HepG2 (cell line): ENCODE results near the gene DCTN2. TPM values are rescaled to one million over a fixed set of nuclear protein-coding genes. Genes with fewer than 3 reads are reported as not detected.

Experiments
- ATAC-seq: fragments of 200-7000 bp; cut with Tn5 transposase; 3 replicates; pipeline ENCODE4 v1.9.1; 2020; ENCODE audit warnings: mild to moderate bottlenecking, moderate library complexity
- BruUV-seq: library from RNA; stranded (reverse); fragments of 400-500 nt; replicated peaks from 2 replicates; lab custom pipeline; 2021; lab: Mats Ljungman, UMichigan
- CTCF ChIA-PET: fragments of 300-600 bp; formaldehyde crosslinking; extraction: SDS; loops from one replicate; lab custom pipeline; 2021; ENCODE audit warnings: low total read pairs, inconsistent platforms, low intra/inter-chr PET ratio; lab: Yijun Ruan, JAX
- POLR2A ChIA-PET: fragments of 350-600 bp; sonication (Branson Sonifier 250); formaldehyde crosslinking; loops from one replicate; lab custom pipeline; 2020; ENCODE audit warnings: antibody characterized with exemption, inconsistent platforms; lab: Yijun Ruan, JAX
- DNase-seq: peaks from one replicate; pipeline ENCODE4 v3.0.0-alpha.2; 2015; ENCODE audit warnings: low spot score
- FAIRE-seq: peaks from 3 replicates; lab custom pipeline; 2011; peaks lifted over from hg19 to GRCh38; lab: Jason Lieb, UNC
- H2AFZ ChIP-seq: one replicate; pipeline ENCODE4 v1.6.1; 2011; ENCODE audit warnings: low read length, inconsistent platforms
- H3K27ac ChIP-seq: fragments of 300-600 bp; 3 replicates; pipeline ENCODE4 v1.8.0; 2011; ENCODE audit warnings: mixed run types, mild to moderate bottlenecking, mixed read lengths, low read length, inconsistent platforms; ENCODE audit not compliant: insufficient read depth; ENCODE audit errors: extremely low read length
- H3K27me3 ChIP-seq, 2 experiments: fragments of 200-600 bp in 1 of 2; 2 replicates in 1 of 2; 3 replicates in 1 of 2; pipeline versions ENCODE4 v1.6.0 to v1.8.0; 2011; ENCODE audit warnings: low read length in 2 of 2, mild to moderate bottlenecking in 2 of 2, moderate library complexity in 2 of 2, inconsistent platforms in 1 of 2; ENCODE audit not compliant: insufficient read depth in 2 of 2, control insufficient read depth in 1 of 2
- H3K36me3 ChIP-seq, 2 experiments: fragments of 200-600 bp in 1 of 2; replicated peaks in 1 of 2; 2 replicates in 1 of 2; 3 replicates in 1 of 2; pipeline versions ENCODE4 v1.5.1 to v1.8.0; 2011; ENCODE audit warnings: low read length in 2 of 2, inconsistent platforms in 1 of 2; ENCODE audit not compliant: insufficient read depth in 2 of 2, control insufficient read depth in 1 of 2
- H3K4me1 ChIP-seq: 2 replicates; pipeline ENCODE4 v1.5.1; 2012; ENCODE audit warnings: low read length, inconsistent platforms; ENCODE audit not compliant: insufficient read depth
- H3K4me2 ChIP-seq: 2 replicates; pipeline ENCODE4 v1.6.0; 2011; ENCODE audit warnings: low read depth, low read length, inconsistent platforms
- H3K4me3 ChIP-seq, 3 experiments: fragments of 200-600 bp in 1 of 3; sonication (generic), shearing (Covaris generic) in 1 of 3; replicated peaks in 1 of 3; 2 replicates each; pipeline ENCODE4 v1.5.1; 2011 to 2016; ENCODE audit warnings: low read length in 3 of 3, inconsistent platforms in 2 of 3, low read depth in 2 of 3, mild to moderate bottlenecking in 2 of 3, control low read depth in 1 of 3, mixed read lengths in 1 of 3; ENCODE audit not compliant: insufficient read depth in 1 of 3
- H3K79me2 ChIP-seq: one replicate; pipeline ENCODE4 v1.6.1; 2011; ENCODE audit warnings: low read length, inconsistent platforms; ENCODE audit not compliant: insufficient read depth
- H3K9ac ChIP-seq: 2 replicates; pipeline ENCODE4 v1.6.0; 2011; ENCODE audit warnings: mild to moderate bottlenecking, low read depth, low read length, inconsistent platforms; ENCODE audit not compliant: insufficient read depth
- H3K9me3 ChIP-seq: 2 replicates; pipeline ENCODE4 v1.5.1; 2012; ENCODE audit warnings: mild to moderate bottlenecking, low read length
- H4K20me1 ChIP-seq: 2 replicates; pipeline ENCODE4 v1.6.0; 2011; ENCODE audit warnings: inconsistent platforms, mild to moderate bottlenecking, low read length, moderate library complexity; ENCODE audit not compliant: insufficient read depth
- ATM ChIP-seq: fragments of 450-650 bp; IDR thresholded peaks from 2 replicates; pipeline ENCODE4 v1.7.1; 2017; ENCODE audit warnings: mild to moderate bottlenecking, borderline replicate concordance
- MBNL3 ChIP-seq: fragments of 250-450 bp; sonication (Bioruptor Pico); conservative IDR thresholded peaks from 2 replicates; pipeline ENCODE4 v1.8.0; 2022; ENCODE audit warnings: mild to moderate bottlenecking, inconsistent platforms
- NFE2L1 ChIP-seq: sonication (generic); formaldehyde crosslinking; IDR thresholded peaks from 2 replicates; pipeline ENCODE4 v1.4.0; 2020; ENCODE audit warnings: missing genetic modification reagents, mild to moderate bottlenecking, borderline replicate concordance
- POLR2AphosphoS2 ChIP-seq: IDR thresholded peaks from 2 replicates; pipeline ENCODE4 v1.6.1; 2011; ENCODE audit warnings: low read depth, low read length, improper control_type of control experiment
- TRAFD1 ChIP-seq: sonication (generic); formaldehyde crosslinking; IDR thresholded peaks from 2 replicates; pipeline ENCODE4 v1.5.1; 2020; ENCODE audit warnings: missing genetic modification reagents, mild to moderate bottlenecking, borderline replicate concordance
- ZNF572 ChIP-seq: sonication (generic); formaldehyde crosslinking; IDR thresholded peaks from 2 replicates; pipeline ENCODE4 v1.5.1; 2020; ENCODE audit warnings: mild to moderate bottlenecking, missing genetic modification reagents
- ZNF770 ChIP-seq: sonication (generic); formaldehyde crosslinking; IDR thresholded peaks from 2 replicates; pipeline ENCODE4 v1.5.0; 2020; ENCODE audit warnings: mild to moderate bottlenecking, missing genetic modification reagents
- WGBS: methylation state at CpG from one replicate; pipeline ENCODE4 v1.1.6; 2017; ENCODE audit warnings: low lambda C conversion rate; 5-methylcytosine and 5-hydroxymethylcytosine counted together
- in situ Hi-C: cut with HindIII; loops from 2 replicates; pipeline ENCODE4 v1.10.0; 2017; ENCODE audit warnings: low pct_unique_long_range_greater_than_20kb; ENCODE audit not compliant: extremely low pct_ligation_motif_present
- intact Hi-C: fragments of 100-400 bp; cut with micrococcal nuclease; formaldehyde crosslinking; loops from one replicate; pipeline ENCODE4 v1.10.0; 2022; ENCODE audit not compliant: unreplicated experiment
- polyA plus RNA-seq, 8 experiments: library from polyadenylated mRNA; depleted of rRNA in 3 of 8; stranded (reverse) in 7 of 8; unstranded in 1 of 8; fragments of >200 nt; fragmentation: Illumina TruSeq in 4 of 8; extraction: Trizol in 4 of 8; gene quantifications; 2 replicates each; pipeline versions ENCODE4 v1.2.1 to v1.2.3, GENCODE V29; 2011 to 2016; ENCODE audit warnings: low read depth in 4 of 8, missing spikeins in 1 of 8, mixed read lengths in 1 of 8; ENCODE audit not compliant: insufficient read depth in 1 of 8
- total RNA-seq, 5 experiments: library from RNA; depleted of rRNA; stranded (reverse); fragments of >200 nt; fragmentation: Illumina TruSeq; extraction: Trizol; gene quantifications; 2 replicates each; pipeline ENCODE4 v1.2.3, GENCODE V29; 2016; ENCODE audit warnings: low read depth in 1 of 5

The DCTN2 gene
- total and polyA plus RNA-seq, 2 of the 13 experiments (the other 11 are each of a cell fraction or from before 2014, with no cell fraction given), result 72.0 to 77.4 TPM

GRCh38 chr12:57593187-57593586 lies 46.2 kb upstream of the DCTN2 start:
- POLR2A ChIA-PET, result interaction anchor here (2.7 to 3.9 kb wide), 3 partner anchors 13 to 73 kb away, joined by 16 to 26 read pairs (median 26); partner anchors contain the start of genes ARHGEF25, DDIT3 and DTX3
- H3K4me1 ChIP-seq, result peaks cover 22% of the 10 kb centered on the region
- no peak for FAIRE-seq
- H3K27me3 ChIP-seq, result no peaks in the 10 kb centered on the region; a peak in 1 of 5 replicates
- H3K36me3 ChIP-seq, result peaks cover 7 to 19% of the 10 kb centered on the region in 2 experiments; a peak in 4 of 5 replicates
- WGBS, result 90% methylated on average over 4 of the region's 4 CpGs
- peaks cover 17% of the 10 kb centered on the region for H3K79me2 ChIP-seq
- H3K9me3 ChIP-seq, result no peaks in the 10 kb centered on the region
- no peak overlapping the region for H3K9ac ChIP-seq
- in situ Hi-C loops (no loop called here), intact Hi-C loops (no loop called here)
- CTCF ChIA-PET, result no interaction called here
- H3K27ac ChIP-seq, result no peak overlapping the region
- no peak for TF ChIP-seq TRAFD1 (CRISPR knock-in tag)
- no peak for TF ChIP-seq POLR2AphosphoS2
- no peak for TF ChIP-seq MBNL3
- TF ChIP-seq ZNF572 (CRISPR knock-in tag), result no peak
- TF ChIP-seq ATM, result no peak
- no peak for TF ChIP-seq ZNF770
- no peak for TF ChIP-seq NFE2L1 (CRISPR knock-in tag)
- H2AFZ ChIP-seq, result no peak overlapping the region
- ATAC-seq, result no peak
- no peak overlapping the region for H3K4me2 ChIP-seq
- no peaks in the 10 kb centered on the region for H4K20me1 ChIP-seq
- H3K4me3 ChIP-seq, result no peak overlapping the region
- no peak for DNase-seq
- no TSS peak for BruUV-seq
